SKM-1 (cell line): ENCODE data around the gene IQCE.
"Not testable (repeated sequence)": the region's sequence is repeated elsewhere in the genome, so short reads cannot be mapped to it uniquely, and the experiment has no call there.

ENCODE experiments used
- DNase-seq: peaks from one replicate; lab custom pipeline; 2025; ENCODE audit not compliant: unreplicated experiment; lab: John Stamatoyannopoulos, UW

IQCE gene

GRCh38 chr7:2521341-2521745 is 37.4 kb upstream of the IQCE start:
- DNase-seq: no peak

GRCh38 chr7:2521952-2522591 is 36.7 kb upstream of the IQCE start:
- DNase-seq: no peak

DNA sequence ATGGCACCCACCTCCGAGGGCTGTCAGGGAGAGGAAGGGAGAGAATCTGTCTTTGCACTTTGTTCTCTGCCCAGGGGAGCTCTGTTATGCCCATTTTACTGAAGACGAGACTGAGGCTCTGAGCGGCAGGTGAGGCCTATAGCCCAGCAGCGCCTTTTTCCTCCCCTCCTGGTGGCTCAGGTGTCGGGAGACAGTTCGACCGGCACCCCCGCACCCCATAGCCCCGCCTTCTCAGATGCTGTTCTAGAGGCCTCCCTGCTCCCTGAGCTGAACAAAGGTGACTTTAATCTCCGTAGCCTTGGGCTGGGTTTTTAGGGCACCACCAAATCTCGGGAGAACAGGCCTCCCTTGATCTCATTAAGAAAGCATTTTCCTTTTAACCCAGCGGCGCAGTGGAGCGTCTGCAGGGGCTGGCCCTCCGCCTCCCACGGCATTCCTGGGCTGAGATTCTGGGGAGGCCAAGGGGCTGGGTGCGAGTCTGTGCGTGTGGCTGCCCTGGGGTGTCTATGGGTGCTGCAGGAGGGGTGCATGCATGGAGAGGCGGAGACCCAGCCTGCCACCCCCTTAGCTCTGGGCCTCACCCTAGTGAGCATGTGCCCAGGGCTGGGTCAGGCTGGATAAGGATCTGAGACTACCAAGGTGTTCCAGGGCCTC is 35.9 kb upstream of the IQCE start:
- no peak for DNase-seq

DNA sequence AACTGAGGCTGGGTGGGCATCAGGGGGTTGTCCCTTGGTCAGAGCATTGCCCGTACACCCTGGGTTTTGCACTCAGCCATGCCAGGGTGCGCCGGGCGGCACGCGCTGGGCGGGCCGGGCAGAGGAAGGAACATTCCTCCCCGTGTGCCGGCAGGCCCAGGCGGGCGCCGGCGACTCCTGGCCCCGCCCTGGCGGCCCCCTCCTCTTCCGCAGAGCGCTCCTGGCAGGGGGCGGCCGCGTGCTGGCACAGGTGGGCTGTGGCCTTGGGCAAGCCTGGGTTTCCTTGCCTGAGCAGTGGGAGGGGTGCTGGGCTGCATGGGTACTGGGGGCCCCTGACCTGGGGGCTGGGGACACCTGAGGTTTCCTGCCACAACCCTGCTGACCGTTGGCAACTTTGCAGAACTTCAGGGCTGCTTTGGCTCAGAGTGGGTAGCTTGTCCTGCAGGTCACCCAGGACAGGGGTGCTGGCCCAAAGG is 35.3 kb upstream of the IQCE start:
- no peak for DNase-seq

DNA sequence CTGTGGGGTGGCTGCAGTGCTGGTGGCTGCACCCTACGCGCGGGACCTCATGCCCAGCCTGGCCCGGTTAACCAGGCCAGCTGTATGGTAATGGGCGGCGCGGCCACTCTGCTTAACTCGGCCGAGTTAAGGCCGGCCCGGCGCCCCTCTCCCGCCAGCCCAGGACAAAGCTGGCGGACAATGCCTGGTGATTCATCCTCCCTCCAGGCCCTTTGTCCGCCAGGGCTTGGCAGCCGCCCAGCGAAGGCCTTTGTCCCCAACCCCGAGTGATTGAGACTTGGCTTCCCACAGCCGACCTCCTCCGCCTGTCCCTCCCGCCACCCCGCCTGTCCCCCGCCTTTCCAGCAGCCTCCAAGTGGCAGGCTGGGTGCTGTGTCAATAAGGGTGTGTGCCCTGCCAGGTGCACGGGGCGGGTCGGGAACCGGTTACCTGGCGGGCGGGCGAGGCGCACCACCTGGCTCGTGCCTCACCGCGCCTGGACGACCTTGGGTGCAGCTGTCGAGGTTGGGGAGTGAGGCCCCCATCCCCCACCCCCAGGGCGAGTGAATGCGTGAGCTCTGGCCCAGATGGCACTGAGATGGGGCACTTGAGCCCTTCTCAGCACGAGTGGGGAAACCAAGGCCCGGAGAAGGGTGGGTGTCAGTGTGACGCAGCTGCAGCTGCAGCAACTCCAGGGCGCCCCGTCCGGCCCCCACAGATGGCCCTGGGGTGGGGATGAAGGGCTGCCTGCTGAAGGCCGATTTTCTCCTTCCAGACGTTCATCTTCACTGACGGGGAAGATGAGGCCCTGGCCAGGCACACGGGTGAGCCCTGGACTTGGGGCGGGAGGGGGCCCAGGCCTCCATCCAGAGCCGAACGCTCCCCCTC is 34.6 kb upstream of the IQCE start:
- DNase-seq: no peak

- DNase-seq: no peak
Measured at GRCh38 chr7:2524808-2525657, 33.7 kb upstream of the IQCE start.

DNA sequence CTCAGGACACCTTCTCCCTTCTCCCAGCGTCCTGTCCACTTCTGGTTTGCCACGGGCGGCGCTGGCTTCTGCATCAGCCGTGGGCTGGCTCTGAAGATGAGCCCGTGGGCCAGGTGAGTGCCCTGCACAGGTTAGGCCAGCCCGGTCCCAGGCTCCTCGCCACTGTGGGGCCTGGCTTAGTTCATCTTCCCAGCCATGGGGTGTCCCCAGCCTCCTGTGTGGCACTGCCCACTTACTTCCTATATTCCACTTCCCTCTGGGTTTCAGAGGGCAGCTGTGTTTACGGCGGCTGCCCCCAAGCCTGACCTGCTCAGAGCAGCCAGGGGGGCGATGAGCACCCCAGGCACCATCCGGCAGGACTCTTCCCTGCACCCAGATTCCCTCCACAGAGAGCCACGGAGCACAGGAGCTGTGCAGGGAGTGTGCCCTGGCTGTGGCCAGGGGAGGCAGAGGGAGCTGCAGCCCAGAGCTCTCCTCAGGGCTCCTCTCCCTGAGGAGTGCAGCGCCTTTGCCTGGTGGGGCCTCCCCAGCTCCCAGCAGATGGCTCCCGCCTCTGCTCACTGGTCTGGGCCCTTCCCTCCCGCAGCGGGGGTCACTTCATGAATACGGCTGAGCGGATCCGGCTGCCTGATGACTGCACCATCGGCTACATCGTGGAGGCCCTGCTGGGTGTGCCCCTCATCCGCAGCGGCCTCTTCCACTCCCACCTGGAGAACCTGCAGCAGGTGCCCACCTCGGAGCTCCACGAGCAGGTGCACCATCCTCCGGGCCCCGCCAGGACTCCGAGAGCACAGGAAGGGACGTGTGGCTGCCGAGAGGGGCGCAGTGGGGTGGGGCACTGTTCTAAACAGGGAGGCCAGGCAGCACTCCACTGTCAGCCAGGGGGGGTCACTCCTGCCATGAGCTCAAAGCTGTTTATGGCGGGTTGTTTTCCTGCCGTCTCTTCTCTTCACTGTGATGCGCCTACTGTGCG is 32.8 kb upstream of the IQCE start:
- DNase-seq: no peak

- no peak for DNase-seq
Measured at GRCh38 chr7:2526659-2527504, 31.9 kb upstream of the IQCE start.

DNA sequence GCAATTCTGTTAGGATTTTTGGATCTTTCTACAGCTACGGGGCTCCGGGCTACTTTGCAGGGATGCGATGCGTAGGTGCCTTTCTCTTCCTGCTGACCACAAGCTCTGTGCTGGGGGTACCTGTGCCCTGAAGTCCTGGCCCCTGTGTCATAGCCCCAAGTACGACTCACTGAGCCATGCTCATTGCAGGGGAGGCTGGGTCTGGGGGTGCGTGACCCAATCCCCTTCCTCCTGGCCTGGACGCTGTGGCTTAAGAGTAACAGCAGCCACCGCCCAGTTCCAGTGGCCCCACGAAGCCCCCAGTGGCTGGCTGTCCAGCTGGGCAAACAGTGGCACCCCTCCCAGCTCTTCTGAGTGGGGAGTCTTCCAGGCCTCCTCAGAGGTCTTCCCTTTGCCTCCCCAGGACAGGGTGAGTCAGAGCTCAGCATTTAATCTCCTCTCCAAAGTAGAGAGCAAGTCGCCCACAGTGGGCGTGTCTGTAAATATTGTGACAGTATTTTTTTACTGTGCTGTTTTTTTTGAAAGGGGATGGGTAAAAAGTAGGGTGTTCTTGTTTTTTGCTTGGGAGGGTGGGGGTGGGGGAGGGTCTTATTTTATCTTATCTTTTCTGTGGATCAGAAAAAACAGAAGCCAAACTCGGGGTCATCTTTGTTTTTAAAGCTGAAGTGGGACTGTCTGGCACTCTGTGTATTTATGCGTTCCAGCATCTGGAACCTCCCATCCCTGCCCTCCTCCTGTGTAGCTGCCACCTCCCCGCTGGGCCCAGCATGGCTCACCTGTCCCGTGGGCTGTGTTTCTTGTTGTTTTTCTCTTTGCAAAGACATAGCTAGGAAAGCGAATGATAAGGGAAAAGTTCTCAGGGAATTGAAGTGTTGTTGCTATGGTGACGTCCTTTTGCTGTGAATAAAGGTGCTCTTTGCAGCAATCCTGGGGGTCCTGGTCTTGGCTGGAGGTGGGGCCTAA is 31.0 kb upstream of the IQCE start:
- DNase-seq: no peak

DNA sequence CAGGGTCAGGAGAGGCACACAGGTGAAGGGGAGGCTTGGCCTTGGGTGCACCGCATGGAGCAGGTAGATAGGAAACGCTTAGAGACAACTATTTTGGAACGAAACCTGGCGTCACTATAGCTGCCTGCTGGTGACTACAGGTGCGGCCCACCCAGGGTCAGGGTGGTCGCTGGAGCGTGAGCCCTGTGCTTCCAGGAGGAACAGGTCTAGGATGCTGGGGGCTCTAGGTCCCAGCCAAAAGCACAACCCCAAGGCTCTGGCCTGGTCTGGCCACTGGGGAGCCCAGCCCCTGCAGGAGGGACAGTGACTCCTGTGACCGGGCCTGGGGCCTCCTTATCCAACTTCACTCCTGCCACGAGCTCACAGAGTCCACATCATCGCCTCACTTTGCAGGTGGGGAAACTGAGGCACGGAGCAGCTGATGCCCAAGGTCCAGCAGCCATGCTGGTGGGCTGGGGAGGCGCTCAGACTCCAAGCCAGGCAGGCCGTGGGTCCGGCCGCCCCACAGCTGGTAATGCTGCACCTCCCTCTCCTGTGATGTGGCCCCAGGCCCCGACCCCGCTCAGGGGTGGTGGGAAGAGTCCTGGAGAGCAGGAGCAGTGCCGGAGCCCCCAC is 30.2 kb upstream of the IQCE start:
- no peak for DNase-seq

DNA sequence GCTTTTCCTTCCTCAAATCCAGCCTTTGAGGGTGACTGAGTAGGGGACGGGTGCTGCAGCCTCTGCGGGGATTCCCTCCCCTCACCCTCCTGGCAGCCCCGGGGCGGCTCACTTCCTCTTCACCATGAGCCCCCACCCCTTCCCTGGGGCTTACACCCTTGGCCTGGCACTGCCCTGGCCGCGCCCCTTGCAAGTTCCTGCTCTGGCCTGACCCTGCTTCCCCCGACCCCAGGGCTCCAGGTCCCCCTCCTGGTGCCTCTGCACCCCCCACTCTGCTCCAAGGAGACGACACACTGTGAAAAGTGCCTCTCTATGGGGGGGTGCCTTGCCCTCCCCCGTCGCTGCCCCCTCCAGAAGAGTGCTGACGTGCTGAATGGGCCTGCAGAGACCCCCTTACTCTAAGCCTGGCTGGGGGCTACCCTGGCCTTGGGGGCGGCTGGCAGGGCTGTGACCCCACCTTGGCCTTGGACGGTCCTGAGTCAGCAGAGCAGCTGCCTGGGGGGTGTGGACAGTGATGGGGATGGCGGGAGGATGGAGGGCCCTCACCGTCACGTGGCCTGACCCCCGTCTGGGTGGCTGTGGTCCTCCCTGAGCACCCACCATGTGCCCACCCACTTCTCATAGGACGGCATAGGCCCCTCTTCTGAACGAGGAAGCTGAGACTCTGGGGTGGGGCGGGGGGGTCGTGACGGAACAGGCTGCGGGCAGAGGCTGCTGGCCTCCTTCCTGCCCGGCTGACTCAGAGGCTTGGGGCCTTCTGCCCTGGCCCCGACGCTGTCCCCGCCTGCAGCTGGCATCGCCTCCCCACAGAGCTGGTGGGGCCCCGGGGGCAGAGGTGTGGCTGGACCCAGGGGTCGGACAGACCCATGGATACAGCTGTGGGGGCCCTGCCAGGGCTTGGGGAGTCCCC is 29.4 kb upstream of the IQCE start:
- peak; percentile 90 for DNase-seq

DNA sequence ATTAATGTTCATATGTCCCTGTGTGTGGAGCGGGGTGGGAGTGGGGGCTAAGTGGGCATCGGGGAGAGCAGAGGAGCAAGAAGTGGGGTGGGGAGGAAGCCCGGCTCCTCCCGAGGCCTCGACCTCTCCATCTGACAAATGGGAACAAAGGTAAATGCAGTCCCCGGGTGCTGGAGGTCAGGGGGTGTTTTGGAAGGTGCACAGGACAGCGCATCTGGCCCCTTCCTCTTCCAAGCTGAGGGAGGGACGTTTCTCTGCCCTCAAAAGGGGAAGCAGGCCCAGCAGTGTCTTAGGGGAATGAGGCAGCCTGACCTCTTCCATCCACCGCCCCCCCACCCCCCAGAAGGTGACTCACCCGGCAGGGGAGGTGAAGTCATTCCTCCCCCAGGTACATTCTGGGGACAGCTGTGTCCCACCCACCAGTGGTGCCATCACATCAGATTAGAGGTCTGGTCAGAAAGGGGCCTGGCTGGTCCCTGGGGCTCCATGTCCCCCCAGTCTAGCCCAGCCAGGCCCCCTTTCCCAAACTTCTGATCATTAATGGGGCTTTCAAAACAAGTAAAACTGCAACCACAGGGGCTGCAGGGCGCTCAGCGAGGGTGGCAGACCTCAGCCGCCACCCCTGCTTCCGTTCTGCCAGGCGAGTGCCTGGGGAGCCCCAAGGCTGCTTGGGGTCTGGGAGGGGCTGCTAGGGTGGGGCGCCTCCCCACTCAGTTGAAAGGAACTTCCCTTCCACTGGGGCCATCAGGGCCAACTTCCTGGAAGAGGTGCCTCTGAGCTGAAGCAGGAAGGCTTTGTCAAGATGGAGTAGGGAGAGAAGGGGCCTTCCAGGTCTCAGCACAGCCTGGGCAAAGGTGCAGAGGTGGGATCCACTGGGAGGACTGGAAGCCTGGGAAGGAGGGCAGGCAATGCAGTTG is 28.4 kb upstream of the IQCE start:
- DNase-seq: peak; percentile 89

- DNase-seq: not testable (repeated sequence)
Measured at GRCh38 chr7:2530994-2531795, 27.6 kb upstream of the IQCE start.

- DNase-seq: not testable (repeated sequence)
Measured at GRCh38 chr7:2531796-2532110, 27.0 kb upstream of the IQCE start.
